ENCODE measurements around the gene CCL1.

DNA sequence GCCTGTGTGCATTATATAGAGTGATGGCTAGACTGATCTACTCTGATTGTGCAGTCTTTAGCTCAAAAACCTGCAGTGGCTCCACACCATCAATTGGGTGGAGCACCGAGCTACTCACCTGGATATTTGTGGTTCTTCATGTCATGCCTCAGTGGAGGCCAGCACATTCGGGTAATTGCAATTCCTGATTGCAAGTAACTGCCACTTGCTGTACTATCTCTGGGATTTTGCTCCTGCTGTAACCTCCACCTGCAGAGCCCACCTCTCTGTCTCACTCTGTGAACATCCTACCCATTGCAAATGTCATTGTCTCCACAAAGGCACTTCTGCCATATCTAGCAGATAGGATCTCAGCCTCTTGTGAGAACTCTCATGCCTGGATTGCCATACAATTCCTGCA is 1.7 kb upstream of the CCL1 start:
- TF ChIP-seq GATA3 (IDR thresholded peaks at IDR 0.05; ENCODE audit: low read depth, low read length) (no peak), GATA2 (IDR thresholded peaks at IDR 0.05; ENCODE audit: low read depth, low read length) (no peak)

All from SH-SY5Y (cell line).